Head of caudate nucleus (tissue), 42 donors: ENCODE data around the gene WLS.
"Not testable (repeated sequence)": the region's sequence is repeated elsewhere in the genome, so short reads cannot be mapped to it uniquely, and the experiment has no call there.

ENCODE experiments used
- DNase-seq, 42 donors: peaks; one replicate each; pipeline versions ENCODE4 v3.0.0 to v3.0.0-alpha.2; 2020 to 2021; ENCODE audit warnings: mixed read lengths in 7 of 42
- intact Hi-C: fragments of 100-400 bp; cut with DNase I; formaldehyde crosslinking; loops from one replicate; pipeline ENCODE4 v1.15.0; 2022

Gene WLS

GRCh38 chr1:68174738-68175113, 57.6 kb downstream of the WLS start:
- intact Hi-C loops, result no loop called here
- DNase-seq, result no peak

GRCh38 chr1:68173936-68174737, 58.2 kb downstream of the WLS start:
- DNase-seq, result peak in 15 of 42 donors; percentile 7 to 51 (median 16)
- intact Hi-C loops, result no loop called here

GRCh38 chr1:68173283-68173935, 58.9 kb downstream of the WLS start:
- no peak for DNase-seq
- intact Hi-C loops, result no loop called here

- intact Hi-C loops, DNase-seq: not testable (repeated sequence)
These were observed 60.5 kb downstream of the WLS start for GRCh38 chr1:68171795-68172194.

GRCh38 chr1:68168545-68169171, 63.7 kb downstream of the WLS start:
- intact Hi-C loops, result no loop called here
- DNase-seq, result no peak

- no peak for DNase-seq
- intact Hi-C loops, result no loop called here
These were observed 65.1 kb downstream of the WLS start for GRCh38 chr1:68167211-68167610.

GRCh38 chr1:68166348-68166747, 66.0 kb downstream of the WLS start:
- intact Hi-C loops, result no loop called here
- no peak for DNase-seq

GRCh38 chr1:68165665-68166064, 66.7 kb downstream of the WLS start:
- intact Hi-C loops, result no loop called here
- no peak for DNase-seq

- intact Hi-C loops, result no loop called here
- no peak for DNase-seq
These were observed 67.4 kb downstream of the WLS start for GRCh38 chr1:68164918-68165317.

- intact Hi-C loops, result no loop called here
- no peak for DNase-seq
These were observed 69.1 kb downstream of the WLS start for GRCh38 chr1:68163220-68163619.

- no peak for DNase-seq
- intact Hi-C loops, result no loop called here
These were observed 69.6 kb downstream of the WLS start for GRCh38 chr1:68162761-68163160.

- DNase-seq, intact Hi-C loops: not testable (repeated sequence)
These were observed 70.7 kb downstream of the WLS start for GRCh38 chr1:68161672-68162071.

GRCh38 chr1:68160935-68161334, 71.4 kb downstream of the WLS start:
- DNase-seq, intact Hi-C loops: not testable (repeated sequence)

- intact Hi-C loops, result no loop called here
- no peak for DNase-seq
These were observed 72.3 kb downstream of the WLS start for GRCh38 chr1:68160021-68160420.

- intact Hi-C loops, result no loop called here
These were observed 73.5 kb downstream of the WLS start for GRCh38 chr1:68158837-68159236.

GRCh38 chr1:68157416-68157815, 74.9 kb downstream of the WLS start:
- intact Hi-C loops, result no loop called here
- peak in 1 of 42 donors; percentile 18 for DNase-seq

More at GRCh38 chr1:68158837-68159236, 73.5 kb downstream of the WLS start:
- no peak for DNase-seq

- intact Hi-C loops, result no loop called here
- DNase-seq, result no peak
These were observed 80.6 kb downstream of the WLS start for GRCh38 chr1:68151690-68152089.

- intact Hi-C loops, result no loop called here
- DNase-seq, result no peak
These were observed 82.4 kb downstream of the WLS start for GRCh38 chr1:68149907-68150306.

- DNase-seq, result no peak
- intact Hi-C loops, result no loop called here
These were observed 83.1 kb downstream of the WLS start for GRCh38 chr1:68149110-68149798.

GRCh38 chr1:68148631-68149030, 83.7 kb downstream of the WLS start:
- intact Hi-C loops, result no loop called here
- no peak for DNase-seq
